ENCODE measurements around the gene ALOX15B. TPM values are rescaled to one million over a fixed set of nuclear protein-coding genes. Genes with fewer than 3 reads are reported as not detected.

The ALOX15B gene
- total and polyA plus RNA-seq, 9 of the 15 experiments (the other 6 are each of a cell fraction or from before 2014, with no cell fraction given): 0.04 TPM; not detected in 8

GRCh38 chr17:8072341-8072728 is 33.5 kb downstream of the ALOX15B start:
- FAIRE-seq: no peak
- H4K20me1 ChIP-seq (replicated peaks; ENCODE audit: control insufficient read depth, insufficient read depth, low read length): no peaks in the 10 kb centered on the region
- no peak overlapping the region for H3K4me2 ChIP-seq (ENCODE audit: insufficient read depth, low read length)
- POLR2A ChIA-PET: interaction anchor here (2.0 kb wide), 1 partner anchor 10 kb away, joined by 5 read pairs; no protein-coding TSS in a partner anchor
- ATAC-seq: no peak
- in situ Hi-C loops (cut with MboI): loop anchor here (25.0 kb wide), 2 partner anchors 715 to 915 kb away; partner anchors contain the start of gene MFSD6L
- no peaks in the 10 kb centered on the region for H3K9me3 ChIP-seq (replicated peaks; ENCODE audit: control insufficient read depth, insufficient read depth, low read depth, low read length)
- peaks cover 5 to 24% of the 10 kb centered on the region in 2 experiments; a peak in 3 of 5 replicates for H3K4me1 ChIP-seq (replicated peaks in 1 of 2; ENCODE audit: control insufficient read depth in 2 of 2, insufficient read depth in 2 of 2, low read length in 2 of 2)
- H2AFZ ChIP-seq (ENCODE audit: low read depth, low read length): no peak overlapping the region
- 87% methylated on average over 7 of the region's 28 CpGs for WGBS (ENCODE audit: insufficient coverage, low coverage, missing lambda C conversion rate)
- no peak for DNase-seq (ENCODE audit: extremely low read depth in 1 of 4, low spot score in 3 of 4)
- H3K27me3 ChIP-seq (ENCODE audit: control insufficient read depth in 2 of 2, insufficient read depth in 2 of 2, low read length in 2 of 2): peaks cover 0 to 25% of the 10 kb centered on the region in 2 experiments; a peak in 3 of 5 replicates
- no peaks in the 10 kb centered on the region for H3K9me1 ChIP-seq (ENCODE audit: control insufficient read depth, insufficient read depth, low read length)
- BruUV-seq (replicated peaks): no TSS peak
- H3K27ac ChIP-seq (ENCODE audit: extremely low read depth, low read depth, low read length): no peak overlapping the region
- CTCF ChIA-PET (ENCODE audit: low intra/inter-chr PET ratio): no interaction called here
- no peak overlapping the region for H3K9ac ChIP-seq (ENCODE audit: insufficient read depth in 1 of 2, low read depth in 2 of 2, low read length in 2 of 2)
- intact Hi-C loops (cut with micrococcal nuclease): loop anchor here (5.0 kb wide), 1 partner anchor 40 kb away; no protein-coding TSS in a partner anchor
- H3K4me3 ChIP-seq: no peak overlapping the region
- H3K79me2 ChIP-seq (ENCODE audit: control insufficient read depth, insufficient read depth, low read length): no peaks in the 10 kb centered on the region
- H3K36me3 ChIP-seq (ENCODE audit: control insufficient read depth, insufficient read depth, low read length): no peaks in the 10 kb centered on the region
- TF ChIP-seq RAD51 (IDR thresholded peaks at IDR 0.05; ENCODE audit: borderline replicate concordance, low read depth) (no peak), TSHZ1 (CRISPR knock-in tag; IDR thresholded peaks at IDR 0.05) (no peak), ZNF407 (IDR thresholded peaks at IDR 0.05; ENCODE audit: low read depth) (no peak), ETV1 (tag; conservative IDR thresholded peaks at IDR 0.05; ENCODE audit: low read depth) (no peak), BCL6 (CRISPR knock-in tag; IDR thresholded peaks at IDR 0.05) (no peak), MEF2D (tag; conservative IDR thresholded peaks at IDR 0.05; ENCODE audit: low read depth) (no peak), ZC3H11A (IDR thresholded peaks at IDR 0.05; ENCODE audit: low read depth, low read length) (no peak), COPS2 (conservative IDR thresholded peaks at IDR 0.05) (no peak), NFE2 (IDR thresholded peaks at IDR 0.05; ENCODE audit: low read depth) (no peak), NR0B1 (IDR thresholded peaks at IDR 0.05; ENCODE audit: partially characterized antibody) (no peak)
